Activated T-cell treated with anti-CD3 and anti-CD28 coated beads, Interleukin-2, amount 50 U/mL, for 72 hours (primary cell): ENCODE results near the gene SOCS2. TPM values are rescaled to one million over a fixed set of nuclear protein-coding genes. Genes with fewer than 3 reads are reported as not detected.
"Not testable (repeated sequence)": the region's sequence is repeated elsewhere in the genome, so short reads cannot be mapped to it uniquely, and the experiment has no call there.

Source experiments
- ATAC-seq, 2 donors: fragments of 150-1000 bp; cut with Tn5 transposase; replicated peaks in 1 of 2; 2 replicates each; pipeline ENCODE4 v1.10.0; 2021; ENCODE audit warnings: moderate library complexity in 2 of 2, mild to moderate bottlenecking in 1 of 2
- DNase-seq, 2 donors: peaks; one replicate each; pipeline ENCODE4 v3.0.0; 2021 to 2022; ENCODE audit warnings: mixed read lengths in 1 of 2
- H3K27ac Mint-ChIP-seq: one replicate; pipeline ENCODE4 v1.8.0; 2022; ENCODE audit warnings: mild to moderate bottlenecking, moderate library complexity, mixed read lengths
- H3K27me3 Mint-ChIP-seq: one replicate; pipeline ENCODE4 v1.8.0; 2022; ENCODE audit warnings: low read depth, mixed read lengths
- H3K36me3 Mint-ChIP-seq, 2 donors: one replicate each; pipeline ENCODE4 v1.8.0; 2022; ENCODE audit warnings: mixed read lengths in 2 of 2, mild to moderate bottlenecking in 1 of 2; ENCODE audit not compliant: insufficient read depth in 2 of 2
- H3K4me1 Mint-ChIP-seq: one replicate; pipeline ENCODE4 v1.8.0; 2022; ENCODE audit warnings: low read depth, mixed read lengths
- H3K4me3 Mint-ChIP-seq, 2 donors: one replicate each; pipeline ENCODE4 v1.8.0; 2022; ENCODE audit warnings: mild to moderate bottlenecking in 2 of 2, mixed read lengths in 2 of 2, moderate library complexity in 2 of 2
- H3K9me3 Mint-ChIP-seq, 2 donors: one replicate each; pipeline ENCODE4 v1.8.0; 2022; ENCODE audit warnings: mixed read lengths in 2 of 2
- total RNA-seq, 2 donors: library from RNA; stranded (reverse); gene quantifications; one replicate each; pipeline ENCODE4 v1.2.3, GENCODE V29; 2022

The SOCS2 gene
- total RNA-seq, 2 donors from 2014 or later, result 32.3 to 37.2 TPM

DNA sequence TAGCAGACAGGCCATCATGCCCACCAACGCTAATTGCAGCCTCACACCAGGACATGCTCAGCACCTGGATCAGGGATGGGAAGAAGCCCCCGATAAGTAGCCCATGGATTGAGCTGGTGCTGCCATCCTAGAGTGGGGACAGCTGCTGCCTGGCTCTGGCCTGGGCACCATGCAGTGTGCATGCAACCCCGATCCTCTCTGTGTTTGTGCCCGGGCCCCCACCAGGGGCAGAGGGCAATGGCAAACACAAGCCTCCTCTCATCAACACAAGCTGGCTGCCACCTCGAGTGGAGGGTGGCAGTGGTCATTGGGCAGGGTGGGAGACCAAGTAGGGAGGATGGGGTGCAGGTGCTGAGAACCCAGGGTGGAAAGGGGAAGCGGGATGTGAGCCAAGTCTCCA, 23.3 kb upstream of the SOCS2 start:
- Mint-ChIP-seq H3K4me3 (no peak overlapping the region), H3K27ac (no peak overlapping the region), H3K4me1 (peaks cover 10% of the 10 kb centered on the region), H3K27me3 (no peaks in the 10 kb centered on the region), H3K36me3 (no peaks in the 10 kb centered on the region), H3K9me3 (no peaks in the 10 kb centered on the region)
- ATAC-seq (no peak), DNase-seq (no peak)

DNA sequence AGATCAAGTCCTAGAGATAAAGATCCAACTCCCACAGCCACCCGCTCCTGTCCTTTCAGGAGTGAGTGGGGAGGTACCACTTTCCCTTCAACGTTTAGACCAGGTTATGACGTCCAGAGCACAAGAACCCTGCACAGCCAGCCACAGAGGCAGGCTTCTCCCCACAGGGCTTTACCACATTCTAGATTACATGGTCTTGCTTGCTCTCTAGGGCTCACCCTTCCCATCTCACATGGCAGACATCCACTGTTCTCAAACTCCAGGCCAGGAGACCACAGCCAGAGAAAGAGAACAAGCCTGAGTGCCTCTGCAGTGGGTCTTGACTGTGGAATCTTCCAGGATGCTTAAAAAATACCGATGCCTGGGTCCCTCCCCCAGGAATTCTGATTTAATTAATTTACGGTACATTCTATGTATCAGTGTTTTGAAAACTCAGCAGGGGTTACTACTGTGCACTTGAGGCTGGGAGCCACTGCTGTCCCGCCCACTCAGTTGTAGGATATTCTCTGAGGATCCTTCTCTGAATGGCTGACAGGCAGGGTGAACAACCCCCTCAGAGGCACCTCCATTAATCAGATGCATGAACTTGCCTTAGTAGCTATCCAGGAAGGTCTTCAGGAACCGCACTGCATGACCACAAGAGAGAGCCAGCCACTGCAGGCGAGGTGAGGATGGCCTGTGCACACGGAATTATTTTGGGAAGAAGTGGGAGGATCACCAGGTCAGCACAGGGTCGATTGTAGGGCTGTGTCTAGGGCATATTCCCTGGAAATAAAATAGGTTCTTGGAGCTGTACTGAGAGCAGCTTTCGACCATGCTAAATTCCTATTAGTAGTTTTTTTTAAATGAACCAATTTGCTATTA, 21.5 kb upstream of the SOCS2 start:
- Mint-ChIP-seq H3K9me3 (no peaks in the 10 kb centered on the region), H3K4me1 (peaks cover 10% of the 10 kb centered on the region), H3K27ac (no peak overlapping the region), H3K27me3 (no peaks in the 10 kb centered on the region), H3K36me3 (no peaks in the 10 kb centered on the region), H3K4me3 (no peak overlapping the region)
- ATAC-seq, result no peak
- DNase-seq, result no peak

DNA sequence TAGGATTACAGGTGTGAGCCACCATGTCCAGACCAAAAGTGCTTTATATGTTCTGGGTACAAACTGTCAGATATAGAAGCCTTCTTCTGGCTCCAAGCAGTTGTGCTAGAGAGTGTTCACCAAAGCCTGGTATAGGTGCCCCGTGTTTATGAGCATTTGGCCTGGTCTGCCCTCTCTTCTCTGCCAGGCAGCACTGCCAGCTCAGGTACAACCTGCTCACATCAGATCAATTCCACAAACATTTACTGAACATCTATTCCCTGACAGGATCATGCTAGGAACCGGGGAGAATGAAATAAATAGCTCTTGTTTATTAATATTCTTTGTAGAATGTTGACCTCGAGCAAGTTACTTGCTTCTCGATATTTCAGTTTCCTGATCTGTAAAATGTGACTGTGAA, 20.0 kb upstream of the SOCS2 start:
- H3K4me3 Mint-ChIP-seq, result no peak overlapping the region
- no peaks in the 10 kb centered on the region for H3K9me3 Mint-ChIP-seq
- no peak overlapping the region for H3K27ac Mint-ChIP-seq
- no peak for DNase-seq
- no peaks in the 10 kb centered on the region for H3K27me3 Mint-ChIP-seq
- no peak for ATAC-seq
- peaks cover 10% of the 10 kb centered on the region for H3K4me1 Mint-ChIP-seq
- H3K36me3 Mint-ChIP-seq, result peaks cover 0 to 6% of the 10 kb centered on the region in 2 donors

DNA sequence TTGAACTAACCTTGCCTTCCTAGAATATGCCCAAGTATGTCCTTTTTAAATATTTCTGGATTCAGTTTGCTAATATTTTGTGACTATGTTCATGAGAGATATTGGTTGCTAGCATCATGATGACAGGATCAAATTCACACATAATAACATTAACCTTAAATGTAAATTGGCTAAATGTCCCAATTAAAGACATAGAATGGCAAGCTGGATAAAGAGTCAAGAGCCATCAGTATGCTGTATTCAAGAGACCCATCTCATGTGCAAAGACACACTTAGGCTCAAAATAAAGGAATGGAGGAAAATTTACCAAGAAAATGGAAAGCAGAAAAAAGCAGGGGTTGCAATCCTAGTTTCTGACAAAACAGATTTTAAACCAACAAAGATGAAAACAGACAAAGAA, 14.6 kb upstream of the SOCS2 start:
- not testable (repeated sequence) for H3K27ac Mint-ChIP-seq, H3K4me1 Mint-ChIP-seq, H3K27me3 Mint-ChIP-seq, H3K4me3 Mint-ChIP-seq, ATAC-seq, DNase-seq
- Mint-ChIP-seq H3K36me3 (peaks cover 16 to 34% of the 10 kb centered on the region in 2 donors), H3K9me3 (peaks cover 12 to 18% of the 10 kb centered on the region in 2 donors)

- peaks cover 16 to 34% of the 10 kb centered on the region in 2 donors for H3K36me3 Mint-ChIP-seq
- ATAC-seq, DNase-seq: not testable (repeated sequence)
Measured at GRCh38 chr12:93558685-93559084, 13.8 kb upstream of the SOCS2 start.

DNA sequence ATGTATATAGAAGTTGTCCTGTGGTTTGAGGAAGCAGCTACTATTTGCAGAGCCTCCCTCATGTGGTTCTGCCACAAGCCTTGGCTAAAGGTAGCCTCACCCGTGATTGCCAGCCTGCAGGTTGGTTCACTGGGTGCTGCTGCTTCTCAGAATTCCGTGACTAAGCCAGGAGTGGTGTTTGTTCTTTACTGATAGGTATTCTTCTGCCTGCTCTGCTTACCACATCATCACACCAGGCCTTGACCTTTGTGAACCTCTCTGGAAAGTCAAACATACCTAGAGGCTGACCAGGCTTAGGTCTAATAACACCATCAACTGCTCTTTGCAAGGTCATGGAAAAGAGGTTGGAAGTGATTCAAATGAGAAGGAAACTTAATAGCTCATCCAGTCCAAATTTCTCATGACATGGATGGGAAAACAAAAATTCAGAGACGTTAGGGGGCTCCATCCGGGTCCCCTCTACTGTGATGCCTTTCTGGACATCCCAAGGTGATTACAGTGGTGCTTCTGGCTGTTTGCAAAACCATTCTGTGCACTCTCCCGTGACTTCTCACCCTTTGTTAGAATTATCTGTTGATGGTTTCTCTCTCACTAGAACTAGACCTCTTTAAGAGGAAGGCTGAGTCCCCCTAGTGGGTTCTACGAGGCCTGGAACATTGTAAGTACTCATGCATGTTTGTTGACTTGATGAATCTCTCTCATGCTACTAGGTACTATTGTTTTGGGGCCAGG, 8.5 kb upstream of the SOCS2 start:
- peaks cover 7 to 17% of the 10 kb centered on the region in 2 donors for H3K36me3 Mint-ChIP-seq
- peaks cover 3 to 8% of the 10 kb centered on the region in 2 donors for H3K9me3 Mint-ChIP-seq
- ATAC-seq, result peak in 1 of 2 donors; percentile 28

More at GRCh38 chr12:93558685-93559084, 13.8 kb upstream of the SOCS2 start:
- not testable (repeated sequence) for H3K27me3 Mint-ChIP-seq, H3K4me3 Mint-ChIP-seq, H3K4me1 Mint-ChIP-seq
- Mint-ChIP-seq H3K9me3 (peaks cover 12 to 18% of the 10 kb centered on the region in 2 donors), H3K27ac (peak overlapping the region; percentile 30)

DNA sequence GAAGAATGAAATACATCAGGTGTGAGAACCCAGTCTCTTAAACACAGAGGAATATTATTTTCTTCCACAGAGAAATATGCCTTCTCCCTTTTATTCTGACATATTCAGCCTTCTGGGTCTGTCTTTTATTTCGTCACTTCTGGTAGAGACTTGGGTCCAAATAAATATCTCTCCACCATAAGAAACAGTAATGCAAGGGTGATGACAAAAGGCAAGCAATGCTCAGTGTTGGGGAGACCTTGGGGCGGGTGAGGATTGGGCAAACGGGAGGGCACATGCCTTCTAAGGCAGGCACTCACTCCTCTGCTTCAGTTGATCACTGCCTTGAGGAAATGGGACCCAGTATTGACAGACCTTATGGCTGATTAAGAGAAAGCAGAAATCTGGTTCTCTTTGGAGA, 6.7 kb upstream of the SOCS2 start:
- DNase-seq (no peak), ATAC-seq (no peak)
- Mint-ChIP-seq H3K4me1 (no peaks in the 10 kb centered on the region), H3K4me3 (no peak overlapping the region), H3K36me3 (peaks cover 2 to 5% of the 10 kb centered on the region in 2 donors), H3K27ac (no peak overlapping the region), H3K27me3 (peaks cover 8% of the 10 kb centered on the region), H3K9me3 (no peaks in the 10 kb centered on the region)

More for the DNA sequence above, 8.5 kb upstream of the SOCS2 start:
- Mint-ChIP-seq H3K27me3 (peaks cover 8% of the 10 kb centered on the region), H3K27ac (no peak overlapping the region), H3K4me3 (no peak overlapping the region), H3K4me1 (no peaks in the 10 kb centered on the region)
- DNase-seq, result no peak

DNA sequence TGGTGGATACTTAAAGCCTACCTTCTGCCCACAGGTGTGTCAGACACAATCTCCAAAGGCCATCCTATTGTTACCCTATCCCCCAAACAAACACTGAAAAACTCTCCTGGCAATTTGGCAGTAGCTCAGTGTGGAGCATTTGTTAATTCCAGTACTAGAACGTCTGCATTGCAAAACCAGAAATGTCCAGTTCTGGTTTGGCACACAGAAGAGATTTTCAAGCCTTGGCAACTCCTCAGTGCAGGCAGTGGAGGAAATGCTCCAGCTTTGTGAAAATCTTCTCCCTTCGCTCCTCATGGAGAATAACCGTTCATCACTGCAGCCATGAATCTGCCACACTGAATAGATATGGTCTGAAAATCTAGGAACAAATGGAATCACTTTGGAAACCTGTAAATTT, 5.3 kb upstream of the SOCS2 start:
- ATAC-seq (no peak), DNase-seq (no peak)
- Mint-ChIP-seq H3K4me1 (peaks cover 2% of the 10 kb centered on the region), H3K9me3 (no peaks in the 10 kb centered on the region), H3K4me3 (no peak overlapping the region), H3K36me3 (peaks cover 3% of the 10 kb centered on the region in 2 donors), H3K27ac (no peak overlapping the region), H3K27me3 (peaks cover 11% of the 10 kb centered on the region)

DNA sequence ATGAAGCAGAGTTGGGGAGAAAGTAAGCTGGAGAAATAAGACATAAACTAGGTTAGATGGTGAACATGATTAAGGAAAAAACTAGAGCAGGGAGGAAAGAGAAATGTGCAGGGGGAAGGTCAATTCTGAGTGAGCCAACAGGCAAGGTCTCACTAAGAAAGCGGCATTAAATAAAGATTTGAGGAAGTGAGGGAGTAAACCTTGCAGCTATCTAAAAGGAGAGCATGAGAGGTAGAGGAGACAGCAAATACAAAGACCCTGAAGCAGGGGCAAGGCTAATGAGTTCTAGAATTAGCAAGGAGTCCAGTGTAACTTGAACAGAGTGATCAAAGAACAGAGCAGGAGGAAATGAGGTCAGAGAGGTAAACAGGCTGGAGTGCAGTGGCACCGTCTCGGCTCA, 4.4 kb upstream of the SOCS2 start:
- no peak for ATAC-seq
- no peak for DNase-seq
- no peaks in the 10 kb centered on the region for H3K9me3 Mint-ChIP-seq
- H3K36me3 Mint-ChIP-seq, result peaks cover 7 to 11% of the 10 kb centered on the region in 2 donors
- peak overlapping the region in 1 of 2 donors; percentile 14 for H3K4me3 Mint-ChIP-seq
- H3K27me3 Mint-ChIP-seq, result peaks cover 20% of the 10 kb centered on the region
- peaks cover 11% of the 10 kb centered on the region for H3K4me1 Mint-ChIP-seq
- no peak overlapping the region for H3K27ac Mint-ChIP-seq

- Mint-ChIP-seq H3K27me3 (peaks cover 27% of the 10 kb centered on the region), H3K4me1 (peaks cover 21% of the 10 kb centered on the region), H3K27ac (no peak overlapping the region), H3K36me3 (peaks cover 11 to 16% of the 10 kb centered on the region in 2 donors), H3K9me3 (no peaks in the 10 kb centered on the region), H3K4me3 (peak overlapping the region; percentile 92 to 98)
- DNase-seq (no peak), ATAC-seq (no peak)
Measured at GRCh38 chr12:93569301-93569655, 3.2 kb upstream of the SOCS2 start.

- Mint-ChIP-seq H3K4me3 (peak overlapping the region; percentile 92 to 98), H3K36me3 (peaks cover 11 to 20% of the 10 kb centered on the region in 2 donors), H3K27me3 (peaks cover 31% of the 10 kb centered on the region), H3K9me3 (no peaks in the 10 kb centered on the region), H3K27ac (peak overlapping the region; percentile 94), H3K4me1 (peaks cover 24% of the 10 kb centered on the region)
- peak; percentile 66 to 69 for ATAC-seq
- peak; percentile 81 to 84 for DNase-seq
Measured at GRCh38 chr12:93569656-93570551, 2.6 kb upstream of the SOCS2 start.

- H3K36me3 Mint-ChIP-seq, result peaks cover 11 to 24% of the 10 kb centered on the region in 2 donors
- peaks cover 37% of the 10 kb centered on the region for H3K27me3 Mint-ChIP-seq
- DNase-seq (peak; percentile 90), ATAC-seq (peak; percentile 70 to 73)
- H3K4me3 Mint-ChIP-seq, result peak overlapping the region; percentile 92 to 98
- peaks cover 27% of the 10 kb centered on the region for H3K4me1 Mint-ChIP-seq
- no peaks in the 10 kb centered on the region for H3K9me3 Mint-ChIP-seq
- H3K27ac Mint-ChIP-seq, result peak overlapping the region; percentile 77
Measured at GRCh38 chr12:93570552-93571364, 1.7 kb upstream of the SOCS2 start.
